ENCODE results near the gene PIGZ.
A peak's percentile ranks its signal among the peaks of the same experiment; 100 is the strongest.

PIGZ gene

GRCh38 chr3:196968233-196969133 is at the start of gene PIGZ:
Gene PIGZ, minus strand, starts transcription at chr3:196968833. Its CDS starts 16,802 bp downstream, at chr3:196952031.
- DNase-seq (ENCODE audit: low read depth), result no peak

- DNase-seq (ENCODE audit: low read depth), result no peak
Observed at GRCh38 chr3:197017003-197017402, 48.4 kb upstream of the PIGZ start.

GRCh38 chr3:197015790-197016736 is 47.4 kb upstream of the PIGZ start:
- no peak for DNase-seq (ENCODE audit: low read depth)

GRCh38 chr3:197014942-197015575 is 46.4 kb upstream of the PIGZ start:
- DNase-seq (ENCODE audit: low read depth), result no peak

GRCh38 chr3:197014024-197014423 is 45.4 kb upstream of the PIGZ start:
- no peak for DNase-seq (ENCODE audit: low read depth)

GRCh38 chr3:197012540-197012883 is 43.9 kb upstream of the PIGZ start:
- no peak for DNase-seq (ENCODE audit: low read depth)

- no peak for DNase-seq (ENCODE audit: low read depth)
Observed at GRCh38 chr3:197011780-197012539, 43.3 kb upstream of the PIGZ start.

GRCh38 chr3:197010556-197011351 is 42.1 kb upstream of the PIGZ start:
- DNase-seq (ENCODE audit: low read depth), result no peak

- no peak for DNase-seq (ENCODE audit: low read depth)
Observed at GRCh38 chr3:197009532-197010019, 40.9 kb upstream of the PIGZ start.

GRCh38 chr3:197008436-197009209 is 40.0 kb upstream of the PIGZ start:
- DNase-seq (ENCODE audit: low read depth), result no peak

GRCh38 chr3:197007953-197008352 is 39.3 kb upstream of the PIGZ start:
- no peak for DNase-seq (ENCODE audit: low read depth)

GRCh38 chr3:197007296-197007940 is 38.8 kb upstream of the PIGZ start:
- no peak for DNase-seq (ENCODE audit: low read depth)

GRCh38 chr3:197006860-197007259 is 38.2 kb upstream of the PIGZ start:
- no peak for DNase-seq (ENCODE audit: low read depth)

GRCh38 chr3:197006446-197006845 is 37.8 kb upstream of the PIGZ start:
- no peak for DNase-seq (ENCODE audit: low read depth)

- no peak for DNase-seq (ENCODE audit: low read depth)
Observed at GRCh38 chr3:197003461-197004385, 35.1 kb upstream of the PIGZ start.

GRCh38 chr3:197002701-197003454 is 34.2 kb upstream of the PIGZ start:
- peak; percentile 19 for DNase-seq (ENCODE audit: low read depth)

GRCh38 chr3:197001972-197002700 is 33.5 kb upstream of the PIGZ start:
- no peak for DNase-seq (ENCODE audit: low read depth)

Data from HS-27A (cell line).